ENCODE data around the gene ASS1. TPM values are rescaled to one million over a fixed set of nuclear protein-coding genes. Genes with fewer than 3 reads are reported as not detected.

Gene ASS1
- total RNA-seq, 1 donor from 2014 or later, result 95.3 TPM

- no peak for DNase-seq (ENCODE audit: low spot score)
Measured at GRCh38 chr9:130493476-130493875, 48.7 kb downstream of the ASS1 start.

- DNase-seq (ENCODE audit: low spot score), result no peak
Measured at GRCh38 chr9:130495067-130495466, 50.3 kb downstream of the ASS1 start.

DNA sequence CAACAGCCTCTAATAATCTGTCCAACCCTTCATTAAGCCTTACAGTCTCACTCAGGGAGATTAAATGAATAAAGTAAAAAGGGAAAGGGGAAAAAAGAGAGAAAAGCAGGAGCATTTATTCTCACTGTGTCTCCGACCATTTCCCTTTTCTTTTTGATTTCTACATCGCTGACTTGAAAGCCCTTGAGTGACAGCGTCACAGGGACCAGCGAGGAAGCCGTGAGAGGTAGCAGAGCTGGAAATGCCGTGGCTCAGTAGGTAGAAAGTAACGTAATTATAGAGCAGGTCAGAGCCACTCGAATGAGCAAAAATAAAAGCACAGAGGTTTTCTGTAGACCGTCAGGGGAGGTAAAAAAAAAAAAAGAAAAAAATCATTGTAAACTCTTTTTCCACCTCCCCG lies 52.4 kb downstream of the ASS1 start:
- no peak for DNase-seq (ENCODE audit: low spot score)

DNA sequence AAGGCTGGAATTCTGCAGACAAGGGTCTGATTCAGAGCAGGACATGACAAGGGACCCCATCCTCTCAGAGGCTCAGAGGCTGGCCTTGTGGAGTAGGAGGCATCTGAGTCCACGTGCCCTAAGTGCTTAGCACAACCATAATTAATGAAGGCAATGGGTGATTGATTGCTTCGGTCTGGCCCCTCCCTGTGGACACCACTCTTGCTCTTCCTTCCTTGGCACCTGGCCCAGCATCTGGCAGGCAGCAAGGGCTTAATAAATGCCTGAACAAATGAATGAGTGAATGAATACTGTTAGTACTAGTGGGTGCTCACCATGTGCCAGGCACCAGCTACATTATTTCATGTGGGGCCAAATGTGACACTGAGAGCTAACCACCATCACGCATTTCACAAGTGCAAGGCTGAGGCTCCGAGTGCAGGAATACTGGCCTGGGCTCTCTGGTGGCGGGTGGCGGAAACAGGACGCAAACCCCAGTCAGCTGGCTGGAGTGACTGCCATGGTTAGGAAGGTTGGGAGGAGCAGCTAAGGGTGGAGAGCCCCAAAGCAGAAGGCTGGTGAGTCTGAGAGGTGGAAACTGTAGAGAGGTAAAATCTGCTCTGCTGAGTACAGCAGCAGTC lies 53.6 kb downstream of the ASS1 start:
- DNase-seq (ENCODE audit: low spot score), result no peak

- no peak for DNase-seq (ENCODE audit: low spot score)
Measured at GRCh38 chr9:130498918-130499698, 54.3 kb downstream of the ASS1 start.

- DNase-seq (ENCODE audit: low spot score), result no peak
Measured at GRCh38 chr9:130499804-130500263, 55.1 kb downstream of the ASS1 start.

GRCh38 chr9:130500340-130501180 lies 55.8 kb downstream of the ASS1 start:
- DNase-seq (ENCODE audit: low spot score), result no peak

- no peak for DNase-seq (ENCODE audit: low spot score)
Measured at GRCh38 chr9:130501639-130502038, 56.9 kb downstream of the ASS1 start.

DNA sequence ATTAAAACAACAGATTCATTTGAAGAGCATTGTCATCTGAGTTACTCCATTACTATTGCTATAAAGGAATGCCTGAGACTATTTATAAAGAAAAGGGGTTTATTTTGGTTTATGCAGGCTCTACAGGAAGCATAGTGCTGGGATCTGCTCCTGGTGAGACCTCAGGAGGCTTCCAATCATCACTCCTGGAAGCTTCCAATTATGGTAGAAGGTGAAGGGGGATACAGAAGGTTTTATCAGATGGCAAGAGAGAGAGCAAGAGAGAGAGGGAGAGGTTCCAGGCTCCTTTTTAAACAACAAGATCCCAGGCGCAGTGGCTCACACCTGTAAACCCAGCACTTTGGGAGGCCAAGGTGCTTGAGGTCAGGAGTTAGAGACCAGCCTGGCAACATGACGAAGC lies 63.5 kb downstream of the ASS1 start:
- no peak for DNase-seq (ENCODE audit: low spot score)

- no peak for DNase-seq (ENCODE audit: low spot score)
Measured at GRCh38 chr9:130512199-130512598, 67.4 kb downstream of the ASS1 start.

GRCh38 chr9:130513078-130513477 lies 68.3 kb downstream of the ASS1 start:
- no peak for DNase-seq (ENCODE audit: low spot score)

DNA sequence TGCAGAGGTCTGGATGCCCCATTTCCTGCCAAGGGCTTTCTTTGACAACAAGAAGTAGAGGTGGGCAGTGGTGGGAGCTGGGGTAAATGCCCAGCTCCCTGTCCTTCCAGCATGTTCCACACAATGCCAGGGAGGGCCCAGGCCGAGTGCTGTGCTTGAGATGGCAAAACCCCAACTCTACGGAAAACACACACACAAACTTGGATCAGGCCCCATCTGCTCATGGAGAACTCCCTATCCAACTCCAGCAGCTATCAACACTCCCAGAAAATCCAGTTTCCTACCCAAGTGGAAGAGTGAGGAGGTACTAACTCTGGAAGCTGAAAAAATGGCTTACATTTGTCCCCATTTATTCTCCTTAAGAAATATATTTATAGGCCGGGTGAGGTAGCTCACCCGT lies 73.5 kb downstream of the ASS1 start:
- DNase-seq (ENCODE audit: low spot score), result no peak

DNA sequence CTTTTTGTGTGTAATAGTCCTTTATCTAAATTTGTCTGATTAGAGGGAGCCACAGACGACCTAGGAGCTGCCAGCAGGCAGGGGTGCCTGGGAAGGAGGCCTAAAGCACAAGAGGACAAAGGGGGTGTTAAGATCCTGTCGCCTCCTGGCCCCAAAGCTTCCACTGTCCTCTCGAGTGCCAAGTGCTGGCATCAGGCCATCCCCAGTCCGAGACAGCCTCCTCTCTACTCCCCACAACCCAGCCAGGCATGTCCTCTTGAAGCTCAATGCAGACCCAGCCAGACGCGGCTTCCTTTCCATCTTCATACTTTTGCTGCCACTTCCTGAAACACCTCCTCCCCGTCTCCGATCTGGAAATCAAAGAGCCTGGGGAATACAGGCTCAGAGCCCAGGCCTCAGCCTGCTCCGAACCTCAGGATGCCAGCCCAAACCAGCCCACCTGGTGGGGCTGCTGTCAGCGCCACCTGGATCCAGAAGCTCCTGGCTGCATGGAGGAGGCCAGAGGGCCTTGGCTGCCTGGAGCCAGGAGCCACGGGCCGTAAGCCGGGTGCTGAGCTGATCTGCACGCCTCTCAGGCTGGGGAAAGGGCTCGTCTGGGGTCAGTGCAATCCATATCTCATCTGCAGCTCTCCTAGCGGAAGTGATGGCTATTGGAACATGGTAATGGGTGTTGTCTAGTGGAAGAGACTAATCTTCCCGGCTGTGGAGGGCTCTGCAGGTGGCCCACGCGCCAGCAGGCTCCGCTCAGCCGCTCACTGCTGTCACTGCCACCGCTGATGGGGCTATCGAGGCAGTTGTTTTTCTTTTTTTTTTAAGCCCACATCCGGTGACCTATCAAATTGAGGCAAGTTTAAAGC lies 74.4 kb downstream of the ASS1 start:
- DNase-seq (ENCODE audit: low spot score), result no peak

DNA sequence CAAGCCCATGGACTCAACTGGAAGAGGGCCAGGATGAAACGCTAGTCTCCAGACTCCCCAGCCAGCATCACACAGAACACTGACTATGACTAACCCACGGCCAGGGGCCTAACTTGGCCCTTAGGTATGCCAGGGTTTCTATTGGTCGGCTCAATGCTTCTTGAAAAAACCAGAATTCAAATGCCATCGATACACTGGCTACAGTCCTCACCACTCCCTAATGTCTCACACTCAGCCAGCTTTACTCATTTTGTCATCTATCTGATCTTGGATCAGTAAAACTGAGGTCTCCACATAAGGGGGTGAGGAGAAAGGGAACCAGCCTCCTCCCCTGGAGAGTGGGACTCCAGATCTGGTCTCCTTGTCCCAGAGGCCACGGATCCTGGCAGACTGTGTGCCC lies 75.2 kb downstream of the ASS1 start:
- DNase-seq (ENCODE audit: low spot score), result no peak

DNA sequence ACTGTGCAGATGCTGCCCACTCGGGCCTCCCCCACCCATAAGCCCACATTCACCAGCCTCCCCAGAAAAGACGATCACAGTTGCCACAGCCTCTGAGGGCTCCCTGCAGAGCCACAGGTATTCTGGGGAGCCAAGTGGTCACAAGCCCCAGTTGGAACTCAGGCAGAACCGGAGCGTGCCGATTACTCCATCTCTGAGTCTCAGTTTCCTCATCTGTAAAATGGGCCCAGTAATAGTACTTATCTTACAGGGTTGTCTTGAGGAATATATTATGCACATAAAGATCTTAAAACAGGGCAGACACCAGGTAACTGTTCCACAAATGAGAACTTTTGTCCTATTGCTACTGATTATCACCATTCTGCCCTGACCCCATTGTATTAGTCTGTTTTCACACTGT lies 77.0 kb downstream of the ASS1 start:
- DNase-seq (ENCODE audit: low spot score), result no peak

DNA sequence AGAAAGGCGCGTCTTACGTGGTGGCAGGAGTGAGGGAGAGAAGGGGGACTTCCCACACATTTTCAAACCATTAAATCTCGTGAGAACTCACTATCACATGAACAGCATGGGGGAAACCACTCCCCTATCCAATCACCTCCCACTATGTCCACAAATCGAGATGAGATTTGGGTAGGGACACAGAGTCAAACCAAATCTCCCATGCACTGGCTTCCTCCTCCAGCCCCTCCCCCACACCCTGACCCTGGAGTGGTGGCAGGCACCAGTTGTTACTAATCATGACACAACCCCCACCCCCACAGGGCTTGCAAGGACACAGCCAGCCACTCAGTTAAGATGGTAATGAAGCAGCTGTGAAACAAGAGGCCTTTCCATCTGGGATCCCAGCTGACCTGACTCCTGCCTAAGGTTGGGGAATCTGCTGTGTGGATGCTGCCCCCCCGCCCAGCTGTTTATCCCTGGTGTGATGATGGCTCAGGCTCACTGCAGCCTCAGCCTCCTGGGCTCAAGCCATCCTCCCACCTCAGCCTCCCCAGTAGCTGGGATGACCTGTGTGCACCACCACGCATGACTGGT lies 77.6 kb downstream of the ASS1 start:
- DNase-seq (ENCODE audit: low spot score), result no peak

- no peak for DNase-seq (ENCODE audit: low spot score)
Measured at GRCh38 chr9:130523921-130524320, 79.2 kb downstream of the ASS1 start.

DNA sequence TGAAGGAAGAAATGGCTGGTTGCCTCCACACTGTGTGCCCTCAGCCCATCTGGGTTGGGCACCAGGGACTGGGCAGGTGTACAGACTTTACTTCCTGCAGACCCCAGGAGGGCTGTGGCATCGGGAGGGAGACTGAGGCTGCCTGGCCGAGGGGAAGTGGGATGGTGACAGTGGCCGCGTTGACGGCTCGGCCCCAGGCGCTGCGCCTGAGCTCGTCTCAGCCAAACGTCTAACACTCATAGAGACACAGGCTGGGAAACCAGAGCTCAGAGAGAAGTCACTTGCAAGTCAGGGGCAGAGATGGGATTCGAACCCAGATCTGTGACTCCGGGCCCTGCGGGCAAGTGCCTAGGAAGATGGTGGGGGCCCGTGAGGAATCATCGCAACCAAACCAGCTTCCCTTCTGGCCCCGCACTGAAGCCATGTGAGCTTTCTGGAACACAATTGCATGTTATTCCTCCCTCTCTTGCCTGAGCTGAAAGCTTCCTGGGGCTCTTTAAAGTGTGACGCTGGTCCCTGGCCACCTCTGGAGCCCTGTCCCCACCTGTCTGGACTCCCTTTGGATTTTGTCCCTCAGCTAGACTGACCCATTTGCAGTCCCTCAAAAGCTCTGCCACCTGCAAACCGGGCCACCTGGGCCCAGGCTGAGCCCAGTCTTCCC lies 81.6 kb downstream of the ASS1 start:
- no peak for DNase-seq (ENCODE audit: low spot score)

- no peak for DNase-seq (ENCODE audit: low spot score)
Measured at GRCh38 chr9:130526854-130527650, 82.3 kb downstream of the ASS1 start.
